PFSK-1 (cell line): Measurements from ENCODE around the gene SOS2.

Experiments used
- FOXP2 ChIP-seq: optimal IDR thresholded peaks from 2 replicates; pipeline ENCODE3; 2011; ENCODE audit warnings: borderline replicate concordance, control low read depth, inconsistent platforms; ENCODE audit not compliant: insufficient read depth; ENCODE audit errors: extremely low read length, extremely low read depth
- POLR2AphosphoS5 ChIP-seq: IDR thresholded peaks from 2 replicates; pipeline ENCODE4 v1.6.1; 2012; ENCODE audit warnings: low read depth, mild to moderate bottlenecking, control low read depth, low read length, moderate library complexity
- REST ChIP-seq, 2 experiments: IDR thresholded peaks; 2 replicates each; pipeline versions ENCODE4 v1.6.1 to v1.8.0; 2011 to 2012; ENCODE audit warnings: low read depth in 2 of 2, low read length in 2 of 2, control low read depth in 1 of 2, inconsistent platforms in 1 of 2, mild to moderate bottlenecking in 1 of 2, moderate library complexity in 1 of 2; ENCODE audit not compliant: insufficient read depth in 1 of 2
- SIN3A ChIP-seq: IDR thresholded peaks from 2 replicates; pipeline ENCODE4 v1.6.1; 2012; ENCODE audit warnings: mild to moderate bottlenecking, low read length, moderate library complexity, borderline replicate concordance; ENCODE audit not compliant: insufficient read depth
- TAF1 ChIP-seq: IDR thresholded peaks from 2 replicates; pipeline ENCODE4 v1.6.1; 2012; ENCODE audit warnings: low read length, control low read depth, borderline replicate concordance; ENCODE audit not compliant: insufficient read depth

The SOS2 gene

GRCh38 chr14:50109342-50109741, 122.0 kb downstream of the SOS2 start:
- no peak for TF ChIP-seq REST (IDR thresholded peaks at IDR 0.05; ENCODE audit: insufficient read depth in 1 of 2, low read depth in 2 of 2, low read length in 2 of 2)
- no peak for TF ChIP-seq POLR2AphosphoS5
- TF ChIP-seq TAF1, result no peak
- TF ChIP-seq FOXP2, result no peak
- TF ChIP-seq SIN3A, result no peak

- TF ChIP-seq REST (IDR thresholded peaks at IDR 0.05; ENCODE audit: insufficient read depth in 1 of 2, low read depth in 2 of 2, low read length in 2 of 2) (no peak), POLR2AphosphoS5 (no peak), TAF1 (no peak), SIN3A (no peak)
These were observed 123.5 kb downstream of the SOS2 start for GRCh38 chr14:50107850-50108249.

GRCh38 chr14:50106178-50106577, 125.2 kb downstream of the SOS2 start:
- TF ChIP-seq POLR2AphosphoS5 (no peak), SIN3A (no peak), TAF1 (no peak), FOXP2 (no peak), REST (IDR thresholded peaks at IDR 0.05; ENCODE audit: insufficient read depth in 1 of 2, low read depth in 2 of 2, low read length in 2 of 2) (no peak)

- TF ChIP-seq TAF1, result no peak
These were observed 127.8 kb downstream of the SOS2 start for GRCh38 chr14:50103558-50103957.

- TF ChIP-seq REST (IDR thresholded peaks at IDR 0.05; ENCODE audit: insufficient read depth in 1 of 2, low read depth in 2 of 2, low read length in 2 of 2) (no peak), SIN3A (no peak), TAF1 (no peak), FOXP2 (no peak), POLR2AphosphoS5 (no peak)
These were observed 130.0 kb downstream of the SOS2 start for GRCh38 chr14:50101417-50101816.
